ENCODE measurements around the gene MIEF1.
A peak's percentile ranks its signal among the peaks of the same experiment; 100 is the strongest.

MIEF1 gene

GRCh38 chr22:39522567-39523300 is 20.6 kb downstream of the MIEF1 start:
- in situ Hi-C loops (cut with HindIII; ENCODE audit: low sequenced_read_pairs): no loop called here
- no peak for TF ChIP-seq CTCF (IDR thresholded peaks at IDR 0.05; ENCODE audit: low read depth, low read length, missing control alignments)
- DNase-seq (ENCODE audit: low read depth): no peak
- H3K4me3 ChIP-seq (ENCODE audit: low read depth, low read length): peak overlapping the region; percentile 99

GRCh38 chr22:39524089-39524752 is 22.1 kb downstream of the MIEF1 start:
- no peak for DNase-seq (ENCODE audit: low read depth)
- in situ Hi-C loops (cut with HindIII; ENCODE audit: low sequenced_read_pairs): no loop called here
- TF ChIP-seq CTCF (IDR thresholded peaks at IDR 0.05; ENCODE audit: low read depth, low read length, missing control alignments): no peak
- H3K4me3 ChIP-seq (ENCODE audit: low read depth, low read length): no peak overlapping the region

- no peak overlapping the region for H3K4me3 ChIP-seq (ENCODE audit: low read depth, low read length)
- no peak for DNase-seq (ENCODE audit: low read depth)
- in situ Hi-C loops (cut with HindIII; ENCODE audit: low sequenced_read_pairs): no loop called here
- TF ChIP-seq CTCF (IDR thresholded peaks at IDR 0.05; ENCODE audit: low read depth, low read length, missing control alignments): no peak
Measured at GRCh38 chr22:39524753-39525657, 22.9 kb downstream of the MIEF1 start.

GRCh38 chr22:39525658-39525975 is 23.5 kb downstream of the MIEF1 start:
- in situ Hi-C loops (cut with HindIII; ENCODE audit: low sequenced_read_pairs): no loop called here
- DNase-seq (ENCODE audit: low read depth): no peak
- no peak for TF ChIP-seq CTCF (IDR thresholded peaks at IDR 0.05; ENCODE audit: low read depth, low read length, missing control alignments)

GRCh38 chr22:39526736-39527171 is 24.7 kb downstream of the MIEF1 start:
- TF ChIP-seq CTCF (IDR thresholded peaks at IDR 0.05; ENCODE audit: low read depth, low read length, missing control alignments): no peak
- no peak for DNase-seq (ENCODE audit: low read depth)
- in situ Hi-C loops (cut with HindIII; ENCODE audit: low sequenced_read_pairs): no loop called here
- no peak overlapping the region for H3K4me3 ChIP-seq (ENCODE audit: low read depth, low read length)

More at GRCh38 chr22:39525658-39525975, 23.5 kb downstream of the MIEF1 start:
- no peak overlapping the region for H3K4me3 ChIP-seq (ENCODE audit: low read depth, low read length)

- TF ChIP-seq CTCF (IDR thresholded peaks at IDR 0.05; ENCODE audit: low read depth, low read length, missing control alignments): no peak
- no peak for DNase-seq (ENCODE audit: low read depth)
- H3K4me3 ChIP-seq (ENCODE audit: low read depth, low read length): no peak overlapping the region
- in situ Hi-C loops (cut with HindIII; ENCODE audit: low sequenced_read_pairs): no loop called here
Measured at GRCh38 chr22:39527481-39527961, 25.4 kb downstream of the MIEF1 start.

Measured in astrocyte of the cerebellum (primary cell).